Measurements from ENCODE around the gene RPS3A.

- no peak for TF ChIP-seq CTCF (IDR thresholded peaks at IDR 0.05; ENCODE audit: low read depth, low read length)
- no peak for TF ChIP-seq POLR2A (IDR thresholded peaks at IDR 0.05; ENCODE audit: extremely low read depth, insufficient read length)
Observed at GRCh38 chr4:151055539-151055938, 43.9 kb upstream of the RPS3A start.
